GM19463 (cell line): ENCODE data around the gene HACE1.

Experiments
- ATAC-seq: cut with Tn5 transposase; IDR thresholded peaks from one replicate; pipeline ENCODE4 v1.9.1; 2021; ENCODE audit warnings: mild to moderate bottlenecking, moderate library complexity; ENCODE audit not compliant: unreplicated experiment

Gene HACE1

DNA sequence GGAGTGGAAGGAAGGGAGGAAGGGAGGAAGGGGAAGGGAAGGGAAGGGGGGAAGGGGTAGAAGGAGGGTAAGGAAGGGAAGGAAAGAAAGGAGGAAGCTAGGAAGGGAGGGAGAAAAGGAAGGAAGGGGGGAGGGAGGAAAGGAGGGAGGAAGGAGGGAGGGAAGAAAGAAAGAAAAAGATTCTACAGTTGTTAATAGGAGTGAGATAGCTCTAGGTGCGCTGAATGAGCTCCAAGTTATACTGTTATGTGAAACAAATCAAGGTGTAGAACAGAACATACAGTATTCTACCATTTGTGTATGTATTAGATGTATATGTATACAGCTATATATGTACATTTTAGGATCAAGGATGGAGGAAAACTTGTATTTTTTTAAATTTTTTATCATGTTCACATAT lies 167.7 kb downstream of the HACE1 start:
- ATAC-seq = no peak

DNA sequence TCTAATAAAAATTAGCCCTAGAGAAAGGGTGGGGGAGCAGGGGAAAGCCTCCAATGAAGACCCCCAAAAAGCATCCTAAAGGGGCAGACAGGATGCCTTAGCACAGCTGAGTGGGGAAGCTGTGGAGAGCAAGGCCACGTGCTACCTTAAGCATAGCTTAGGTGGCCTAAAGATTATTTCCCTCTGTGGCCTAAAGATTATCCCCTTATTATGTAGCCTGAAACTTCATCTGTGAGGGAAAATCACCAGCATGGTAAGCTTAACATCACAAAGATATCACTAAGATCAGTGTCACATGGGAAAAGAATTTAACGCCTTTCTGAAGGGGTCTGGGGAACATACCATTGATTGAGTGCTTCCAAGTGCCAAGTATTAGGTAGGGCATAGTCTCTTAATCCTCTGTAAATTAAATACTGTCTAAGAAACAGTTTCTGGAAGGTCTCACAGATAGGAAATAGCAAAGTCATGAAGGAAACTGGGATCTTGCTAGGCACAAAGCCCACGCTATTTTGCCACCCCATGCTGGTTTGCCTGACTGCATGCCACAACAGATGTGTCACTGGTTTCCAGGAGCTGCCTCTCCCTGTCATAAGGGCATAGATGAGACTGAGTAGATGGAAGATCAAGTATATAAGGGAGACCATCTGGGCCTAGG lies 170.0 kb downstream of the HACE1 start:
- ATAC-seq = no peak

DNA sequence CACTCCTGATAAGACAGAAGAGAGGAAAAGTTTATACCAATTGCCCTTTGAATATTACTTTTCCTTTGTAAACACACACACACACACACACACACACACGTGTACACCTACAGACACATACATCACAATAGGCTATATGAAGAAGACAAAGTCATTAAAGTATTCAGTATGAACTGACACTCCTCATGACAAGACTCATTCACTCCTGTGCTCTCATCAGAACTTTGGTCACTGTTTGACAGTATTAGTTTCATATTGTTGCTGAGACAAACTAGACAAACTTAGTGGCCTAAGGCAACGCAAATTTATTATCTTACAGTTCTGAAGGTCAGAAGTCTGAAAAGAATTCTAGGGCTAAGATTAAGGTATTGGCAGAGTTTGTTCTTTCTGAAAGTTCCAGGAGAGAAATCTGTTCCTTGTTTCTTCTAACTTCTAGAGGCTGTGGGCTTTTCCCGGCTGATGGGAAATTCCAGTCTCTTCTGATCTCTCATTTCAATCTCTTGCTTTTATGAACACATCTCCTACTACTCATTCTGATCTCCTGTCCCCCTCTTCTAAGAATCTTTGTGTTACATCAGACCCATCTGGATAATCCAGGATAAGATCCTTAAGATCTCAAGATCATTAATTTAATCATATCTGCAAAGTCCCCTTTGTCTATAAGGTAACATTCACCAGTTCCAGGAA lies 171.3 kb downstream of the HACE1 start:
- peak; percentile 68 for ATAC-seq

DNA sequence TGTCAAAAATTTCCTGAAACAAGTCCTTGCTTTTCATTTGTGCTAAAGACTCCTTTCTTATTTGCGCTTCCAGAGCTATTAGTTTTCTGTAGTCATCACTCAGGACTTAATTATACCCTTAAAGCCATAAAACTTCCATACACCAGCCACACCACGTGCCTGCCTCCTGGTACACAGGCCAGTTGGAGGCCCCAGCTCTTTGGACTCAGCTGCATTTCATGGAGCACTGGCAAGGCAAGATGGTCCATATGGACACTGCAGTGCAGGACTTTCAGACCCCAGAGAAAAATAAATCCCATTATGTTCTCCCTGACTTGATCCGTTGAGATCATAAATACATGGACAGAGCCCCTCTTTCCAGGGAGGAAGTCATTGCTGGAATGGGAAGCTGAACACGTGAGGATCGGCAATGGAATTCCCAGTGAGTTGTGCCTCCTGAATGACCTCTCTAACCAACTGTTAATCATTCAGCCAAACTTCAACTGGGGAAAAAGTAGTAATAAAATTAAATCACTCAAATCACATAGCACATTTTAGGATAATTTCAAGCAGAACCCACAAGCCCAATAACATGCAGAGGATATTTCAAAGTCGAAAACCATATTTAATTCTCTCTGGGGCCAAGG lies 173.1 kb downstream of the HACE1 start:
- no peak for ATAC-seq

DNA sequence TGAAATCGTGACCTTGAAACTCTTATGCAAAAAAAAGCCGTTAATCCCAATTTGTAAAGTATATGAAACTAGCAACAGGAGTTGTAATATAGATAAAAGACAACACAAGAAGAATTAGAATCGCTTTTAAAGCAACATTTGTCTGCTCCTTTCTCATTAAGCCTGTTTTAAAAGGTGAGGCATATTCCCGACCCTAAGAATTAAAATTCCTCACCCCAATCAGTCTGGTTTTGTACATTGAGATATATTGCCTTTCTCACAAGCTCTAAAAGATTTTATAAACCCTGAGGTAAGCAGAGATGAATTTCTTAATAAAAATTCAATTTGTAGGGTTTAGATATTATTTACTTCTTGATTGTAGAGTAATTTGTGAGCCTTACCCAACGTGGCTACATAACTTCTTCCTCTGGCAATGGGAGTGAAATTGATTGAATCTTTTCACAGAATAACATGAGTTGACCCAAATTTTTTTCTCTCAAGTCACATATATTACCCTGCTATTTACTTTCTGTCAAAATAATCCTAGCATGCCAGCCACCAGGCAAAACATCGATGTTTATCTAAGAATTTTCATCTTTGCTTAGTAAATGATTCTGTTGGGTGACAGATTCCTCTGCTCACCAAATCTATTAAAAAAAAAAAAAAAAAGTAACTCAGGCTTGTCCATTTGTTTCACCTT lies 173.7 kb downstream of the HACE1 start:
- no peak for ATAC-seq

DNA sequence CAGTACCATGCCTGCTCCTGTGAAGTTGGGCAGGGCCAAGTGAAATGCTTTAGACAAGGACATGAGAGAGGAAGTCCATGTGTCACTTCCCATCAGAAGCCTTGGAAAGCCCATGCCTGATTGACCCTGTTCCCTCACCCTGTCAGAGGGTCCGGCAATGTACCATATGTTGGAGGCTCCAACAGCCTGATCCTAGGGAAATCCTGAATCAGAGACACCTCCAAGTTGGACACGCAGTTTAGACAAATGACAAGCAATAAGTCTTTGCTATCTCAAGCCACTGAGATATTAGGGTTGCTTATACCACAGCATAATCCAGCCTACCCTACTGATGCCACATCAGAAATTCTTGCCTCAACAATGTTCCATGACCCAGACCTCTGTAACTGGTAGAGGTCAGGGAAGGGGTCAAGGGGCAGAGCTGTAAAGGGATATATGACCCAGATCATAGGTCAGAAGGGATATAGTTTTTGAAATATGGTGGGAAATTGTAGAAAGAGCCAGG lies 174.8 kb downstream of the HACE1 start:
- no peak for ATAC-seq

DNA sequence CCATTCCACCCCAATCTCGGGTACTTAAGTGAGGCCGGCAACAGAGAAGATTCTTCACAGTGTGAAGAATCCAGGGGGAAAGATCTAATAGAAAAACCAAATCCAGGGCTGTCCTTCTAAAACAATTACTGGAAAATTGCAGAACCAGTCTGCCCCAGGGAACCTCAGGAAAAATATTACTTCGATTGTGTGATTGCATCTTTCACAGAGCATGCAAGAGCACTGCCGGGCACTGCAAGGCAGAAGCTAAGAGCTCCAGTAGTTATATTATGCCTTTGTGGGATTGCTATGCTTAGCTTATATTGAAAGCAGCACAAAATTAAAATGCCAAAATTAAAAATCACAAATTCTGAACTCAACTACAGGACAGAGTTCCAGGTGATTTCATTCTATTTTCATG lies 175.9 kb downstream of the HACE1 start:
- ATAC-seq = no peak

DNA sequence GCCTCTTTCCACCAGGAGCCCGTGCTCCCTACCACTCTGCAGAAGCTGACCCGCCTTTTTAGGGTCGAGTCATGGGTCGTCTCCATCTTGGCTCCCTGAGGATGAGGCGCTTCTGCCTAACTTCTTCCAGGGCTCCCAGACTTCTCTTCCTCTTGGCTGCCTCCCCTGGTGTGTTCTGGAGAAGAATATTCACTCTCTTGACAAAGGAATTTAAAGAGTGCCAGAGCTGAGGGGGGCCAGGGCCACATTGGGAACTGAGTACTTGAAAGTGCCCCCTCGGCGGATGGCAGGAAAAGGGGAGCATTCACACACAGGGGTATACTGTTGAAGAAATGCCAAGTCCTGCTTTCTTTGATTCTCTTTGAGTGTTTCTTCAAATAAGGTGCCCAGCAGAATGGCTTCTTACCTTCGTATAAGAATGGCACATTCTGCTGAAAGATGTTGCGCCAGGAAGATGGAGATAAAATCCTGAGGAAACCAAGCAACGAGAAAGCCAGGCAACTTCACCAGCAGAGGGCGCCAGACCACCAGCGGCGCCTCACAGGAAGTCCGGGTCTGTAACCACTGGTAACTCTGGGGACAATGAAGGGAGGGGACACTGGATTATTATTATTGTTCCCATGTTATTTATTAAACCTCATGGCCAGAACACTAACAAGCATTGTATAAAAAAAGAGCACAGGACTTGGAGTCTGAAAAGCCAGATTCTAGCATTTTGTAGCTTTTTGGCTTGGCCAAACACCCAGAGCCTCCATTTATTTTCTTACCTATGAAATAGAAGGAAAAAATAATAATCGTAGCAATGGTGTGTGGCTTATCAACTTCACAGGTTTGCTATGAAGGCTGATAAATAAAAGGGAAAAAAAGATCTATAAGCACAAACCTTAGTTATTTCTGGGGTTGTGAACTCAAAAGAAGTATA lies 176.7 kb downstream of the HACE1 start:
- ATAC-seq = peak; percentile 86

DNA sequence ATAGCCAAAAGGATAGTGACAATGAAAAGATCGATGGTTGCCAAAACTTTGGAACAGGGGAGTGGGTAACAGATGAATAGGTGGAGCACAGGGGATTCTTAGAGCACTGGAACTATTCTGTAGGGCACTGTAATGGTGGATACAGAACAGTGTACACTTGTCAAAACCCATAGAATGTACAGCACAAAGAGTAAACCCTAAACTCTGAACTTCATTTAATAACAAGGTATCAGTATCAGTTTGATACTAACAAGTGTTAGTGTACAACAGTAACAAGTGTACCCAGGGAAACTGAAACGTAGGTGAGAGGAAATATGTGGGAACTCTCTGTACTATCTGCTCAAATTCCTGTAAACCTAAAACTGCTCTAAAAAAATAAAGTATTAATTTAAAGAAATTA lies 179.2 kb downstream of the HACE1 start:
- ATAC-seq = no peak

DNA sequence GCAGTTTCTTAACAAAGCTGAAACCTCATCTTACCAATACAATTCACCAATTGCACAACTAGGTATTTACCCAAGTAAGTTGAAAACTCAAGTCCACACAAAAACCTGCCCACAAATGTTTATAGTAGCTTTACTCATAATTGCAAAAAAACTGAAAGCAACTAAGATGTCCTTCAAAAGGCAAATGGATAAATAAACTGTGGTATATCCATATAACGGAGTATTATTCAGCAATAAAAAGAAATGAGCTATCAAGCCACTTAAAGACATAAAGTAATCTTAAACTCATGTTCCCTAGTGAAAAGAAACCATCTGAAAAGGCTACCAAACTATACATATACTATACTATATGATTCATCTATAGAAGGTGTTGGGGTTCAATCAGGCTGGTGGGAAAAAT lies 179.7 kb downstream of the HACE1 start:
- no peak for ATAC-seq
